HEK293 (cell line): ENCODE measurements around the gene GEMIN5.

Experiments used
- CTCF ChIP-seq: fragments of 450-650 bp; formaldehyde crosslinking; IDR thresholded peaks from 2 replicates; pipeline ENCODE4 v1.5.1; 2016; ENCODE audit warnings: missing biosample characterization, missing genetic modification characterization
- KLF9 ChIP-seq: fragments of 450-650 bp; formaldehyde crosslinking; IDR thresholded peaks from 2 replicates; pipeline ENCODE4 v1.5.1; 2016; ENCODE audit warnings: missing biosample characterization, missing genetic modification characterization, low read depth
- PRDM4 ChIP-seq: fragments of 450-650 bp; formaldehyde crosslinking; IDR thresholded peaks from 2 replicates; pipeline ENCODE4 v1.5.1; 2017; ENCODE audit warnings: missing biosample characterization, missing genetic modification characterization
- SETDB1 ChIP-seq: IDR thresholded peaks from one replicate; pipeline ENCODE4 v1.6.1; 2017; ENCODE audit warnings: mild to moderate bottlenecking, low read length, moderate library complexity, mixed read lengths; ENCODE audit not compliant: insufficient read length
- ZBTB20 ChIP-seq: fragments of 450-650 bp; formaldehyde crosslinking; IDR thresholded peaks from 2 replicates; pipeline ENCODE4 v1.5.1; 2016; ENCODE audit warnings: missing biosample characterization, missing genetic modification characterization
- ZBTB49 ChIP-seq: fragments of 450-650 bp; formaldehyde crosslinking; IDR thresholded peaks from 2 replicates; pipeline ENCODE4 v1.5.1; 2016; ENCODE audit warnings: missing biosample characterization, missing genetic modification characterization, low read depth
- ZNF175 ChIP-seq: fragments of 450-650 bp; formaldehyde crosslinking; IDR thresholded peaks from 2 replicates; pipeline ENCODE4 v1.5.1; 2016; ENCODE audit warnings: missing biosample characterization, missing genetic modification characterization
- ZNF558 ChIP-seq: fragments of 450-650 bp; formaldehyde crosslinking; IDR thresholded peaks from 2 replicates; pipeline ENCODE4 v1.5.1; 2016; ENCODE audit warnings: missing biosample characterization, missing genetic modification characterization
- ZNF639 ChIP-seq: fragments of 450-650 bp; formaldehyde crosslinking; IDR thresholded peaks from 2 replicates; pipeline ENCODE4 v1.5.1; 2016; ENCODE audit warnings: missing biosample characterization, missing genetic modification characterization
- ZNF776 ChIP-seq: fragments of 450-650 bp; formaldehyde crosslinking; IDR thresholded peaks from 2 replicates; pipeline ENCODE4 v1.5.0; 2017; ENCODE audit warnings: missing biosample characterization, missing genetic modification characterization, borderline replicate concordance

- TF ChIP-seq ZBTB20: no peak
- no peak for TF ChIP-seq ZBTB49 (tag by site-specific recombination)
- TF ChIP-seq KLF9 (tag by site-specific recombination): no peak
- TF ChIP-seq ZNF175 (tag by site-specific recombination): no peak
- TF ChIP-seq PRDM4 (tag by site-specific recombination): no peak
- no peak for TF ChIP-seq SETDB1
- TF ChIP-seq CTCF: no peak
- no peak for TF ChIP-seq ZNF776 (tag by site-specific recombination)
- TF ChIP-seq ZNF639 (tag by site-specific recombination): no peak
- TF ChIP-seq ZNF558 (tag by site-specific recombination): no peak
Measured at GRCh38 chr5:154896562-154897165, 41.3 kb downstream of the GEMIN5 start.
